ENCODE data around the gene DHX38.

- TF ChIP-seq CTCF (IDR thresholded peaks at IDR 0.05) = no peak
- TF ChIP-seq POLR2A (IDR thresholded peaks at IDR 0.05) = no peak
- TF ChIP-seq EP300 (IDR thresholded peaks at IDR 0.05) = no peak
Measured at GRCh38 chr16:72049110-72049509, 44.5 kb upstream of the DHX38 start.
